Regular cardiac myocyte (primary cell): ENCODE results near the gene MAGEB1. TPM values are rescaled to one million over a fixed set of nuclear protein-coding genes. Genes with fewer than 3 reads are reported as not detected.

Source experiments
- total RNA-seq: library from RNA; depleted of rRNA; stranded (reverse); fragments of >200 nt; gene quantifications from 2 replicates; pipeline ENCODE4 v1.2.3, GENCODE V29; 2014

MAGEB1 gene, protein sequence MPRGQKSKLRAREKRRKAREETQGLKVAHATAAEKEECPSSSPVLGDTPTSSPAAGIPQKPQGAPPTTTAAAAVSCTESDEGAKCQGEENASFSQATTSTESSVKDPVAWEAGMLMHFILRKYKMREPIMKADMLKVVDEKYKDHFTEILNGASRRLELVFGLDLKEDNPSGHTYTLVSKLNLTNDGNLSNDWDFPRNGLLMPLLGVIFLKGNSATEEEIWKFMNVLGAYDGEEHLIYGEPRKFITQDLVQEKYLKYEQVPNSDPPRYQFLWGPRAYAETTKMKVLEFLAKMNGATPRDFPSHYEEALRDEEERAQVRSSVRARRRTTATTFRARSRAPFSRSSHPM
- not detected in 2 replicates for total RNA-seq

GRCh38 chrX:30246769-30247489, at the start of gene MAGEB1:
Gene MAGEB1 (plus strand): TSS chrX:30247146. CDS start chrX:30250494, 3,348 bp downstream.

GRCh38 chrX:30215357-30215843, 31.5 kb upstream of the MAGEB1 start, which contains the start of gene MAGEB2:
Gene MAGEB2 (plus strand): TSS chrX:30215563. CDS start chrX:30218581, 3,018 bp downstream.

GRCh38 chrX:30230395-30230794, 16.6 kb upstream of the MAGEB1 start, which contains the start of gene MAGEB3:
Gene MAGEB3 (plus strand): TSS chrX:30230657. CDS start chrX:30235925, 5,268 bp downstream.

DNA sequence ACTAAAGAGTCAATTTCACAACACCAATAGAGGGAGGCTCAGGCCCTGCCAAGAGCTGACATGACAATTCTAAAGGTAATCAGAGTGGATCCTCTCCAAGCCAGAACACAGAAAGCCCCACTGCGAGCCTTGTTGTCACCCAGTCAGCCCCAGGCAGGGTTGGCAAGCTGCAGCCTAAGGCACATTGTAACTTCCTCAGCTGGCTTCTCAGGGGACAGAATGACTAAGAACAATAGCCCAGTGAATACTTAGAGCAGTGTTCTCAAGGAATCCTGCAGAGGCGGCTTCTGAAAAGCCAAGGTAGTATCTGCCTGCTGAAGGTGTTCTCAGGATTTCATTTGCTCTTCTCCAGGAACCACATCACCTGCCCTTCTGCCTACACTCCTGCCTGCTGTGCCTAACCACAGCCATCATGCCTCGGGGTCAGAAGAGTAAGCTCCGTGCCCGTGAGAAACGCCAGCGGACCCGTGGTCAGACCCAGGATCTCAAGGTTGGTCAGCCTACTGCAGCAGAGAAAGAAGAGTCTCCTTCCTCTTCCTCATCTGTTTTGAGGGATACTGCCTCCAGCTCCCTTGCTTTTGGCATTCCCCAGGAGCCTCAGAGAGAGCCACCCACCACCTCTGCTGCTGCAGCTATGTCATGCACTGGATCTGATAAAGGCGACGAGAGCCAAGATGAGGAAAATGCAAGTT, 5.1 kb upstream of the MAGEB1 start, which contains the start of gene MAGEB4:
MAGEB4 (plus strand) TSS at position 277 of the 692 bp plus-strand sequence; CDS start at position 413, 136 bp downstream.

Other genes with a start within 250 kb of the MAGEB1 start
- not detected in 2 replicates for gene MAGEB2, start 31.6 kb upstream of the MAGEB1 start, total RNA-seq
- not detected in 2 replicates for gene MAGEB3, start 16.5 kb upstream of the MAGEB1 start, total RNA-seq
- gene MAGEB4, start 5.1 kb upstream of the MAGEB1 start, total RNA-seq, result not detected in 2 replicates
- gene NR0B1, start 62.2 kb downstream of the MAGEB1 start, total RNA-seq, result not detected in 2 replicates